C4-2B (cell line): ENCODE measurements around the gene MRAS.

Source experiments
- ZFX ChIP-seq: fragments of 450-650 bp; IDR thresholded peaks from 2 replicates; pipeline ENCODE4 v1.6.1; 2017
- TF ChIP-seq, protein P1 (sequence below): fragments of 450-650 bp; conservative IDR thresholded peaks from 2 replicates; pipeline ENCODE4 v1.5.1; 2017; ENCODE audit warnings: mild to moderate bottlenecking

DNA sequence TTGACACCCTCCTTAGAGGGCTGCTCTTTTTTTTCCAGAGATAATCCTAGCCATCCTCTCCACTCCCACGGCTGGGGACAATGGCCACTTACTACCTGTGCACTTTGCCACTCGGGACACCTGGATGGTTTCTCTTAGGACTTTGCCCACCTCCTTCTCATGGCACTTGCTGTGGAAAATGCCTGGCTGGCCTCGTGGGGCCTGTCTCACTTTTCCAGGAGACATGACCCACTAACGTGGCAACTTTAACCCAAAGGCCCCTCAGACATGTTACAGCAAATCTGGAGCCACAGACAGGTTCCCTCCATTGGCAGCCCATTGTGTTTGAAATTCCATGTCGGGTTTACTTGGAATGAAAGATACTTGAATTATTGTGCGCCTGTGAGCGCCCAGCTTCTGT is 56.6 kb downstream of the MRAS start:
- TF ChIP-seq, protein P1, sequence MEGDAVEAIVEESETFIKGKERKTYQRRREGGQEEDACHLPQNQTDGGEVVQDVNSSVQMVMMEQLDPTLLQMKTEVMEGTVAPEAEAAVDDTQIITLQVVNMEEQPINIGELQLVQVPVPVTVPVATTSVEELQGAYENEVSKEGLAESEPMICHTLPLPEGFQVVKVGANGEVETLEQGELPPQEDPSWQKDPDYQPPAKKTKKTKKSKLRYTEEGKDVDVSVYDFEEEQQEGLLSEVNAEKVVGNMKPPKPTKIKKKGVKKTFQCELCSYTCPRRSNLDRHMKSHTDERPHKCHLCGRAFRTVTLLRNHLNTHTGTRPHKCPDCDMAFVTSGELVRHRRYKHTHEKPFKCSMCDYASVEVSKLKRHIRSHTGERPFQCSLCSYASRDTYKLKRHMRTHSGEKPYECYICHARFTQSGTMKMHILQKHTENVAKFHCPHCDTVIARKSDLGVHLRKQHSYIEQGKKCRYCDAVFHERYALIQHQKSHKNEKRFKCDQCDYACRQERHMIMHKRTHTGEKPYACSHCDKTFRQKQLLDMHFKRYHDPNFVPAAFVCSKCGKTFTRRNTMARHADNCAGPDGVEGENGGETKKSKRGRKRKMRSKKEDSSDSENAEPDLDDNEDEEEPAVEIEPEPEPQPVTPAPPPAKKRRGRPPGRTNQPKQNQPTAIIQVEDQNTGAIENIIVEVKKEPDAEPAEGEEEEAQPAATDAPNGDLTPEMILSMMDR: no peak
- no peak for TF ChIP-seq ZFX
